Kidney (tissue), 14 donors: ENCODE results near the gene USP46. TPM values are rescaled to one million over a fixed set of nuclear protein-coding genes. Genes with fewer than 3 reads are reported as not detected.

Experiments
- DNase-seq, 5 donors: peaks; one replicate each; pipeline ENCODE4 v3.0.0-alpha.2; 2013 to 2020
- FAIRE-seq: peaks from 2 replicates; lab custom pipeline; 2012; peaks lifted over from hg19 to GRCh38; lab: Jason Lieb, UNC
- H3K27ac ChIP-seq, 2 donors: one replicate each; pipeline ENCODE4 v1.7.0; 2013; ENCODE audit warnings: low read depth in 2 of 2, low read length in 2 of 2, inconsistent platforms in 1 of 2
- H3K27me3 ChIP-seq: one replicate; pipeline ENCODE4 v1.7.1; 2013; ENCODE audit warnings: low read length, inconsistent platforms; ENCODE audit not compliant: control insufficient read depth, insufficient read depth
- H3K36me3 ChIP-seq, 3 donors: one replicate each; pipeline versions ENCODE4 v1.7.0 to v1.7.1; 2013; ENCODE audit warnings: low read length in 3 of 3, control low read depth in 1 of 3, inconsistent platforms in 1 of 3; ENCODE audit not compliant: insufficient read depth in 3 of 3, control insufficient read depth in 2 of 3
- H3K4me1 ChIP-seq, 3 donors: one replicate each; pipeline versions ENCODE4 v1.7.0 to v1.7.1; 2013; ENCODE audit warnings: low read length in 3 of 3, inconsistent platforms in 1 of 3, low read depth in 1 of 3; ENCODE audit not compliant: control insufficient read depth in 2 of 3, insufficient read depth in 2 of 3
- H3K4me3 ChIP-seq, 3 donors: one replicate each; pipeline versions ENCODE4 v1.7.0 to v1.8.1; 2013; ENCODE audit warnings: low read length in 3 of 3, control low read depth in 1 of 3, inconsistent platforms in 1 of 3
- H3K9ac ChIP-seq, 3 donors: one replicate each; pipeline versions ENCODE4 v1.7.0 to v1.7.1; 2013; ENCODE audit warnings: low read length in 3 of 3, control low read depth in 1 of 3, inconsistent platforms in 1 of 3
- H3K9me3 ChIP-seq, 3 donors: one replicate each; pipeline versions ENCODE4 v1.7.0 to v1.7.1; 2013; ENCODE audit warnings: low read length in 3 of 3, control low read depth in 1 of 3, inconsistent platforms in 1 of 3; ENCODE audit not compliant: control insufficient read depth in 2 of 3, insufficient read depth in 1 of 3
- CTCF ChIP-seq: IDR thresholded peaks from 3 replicates; pipeline ENCODE4 v1.5.1; 2012; ENCODE audit warnings: mild to moderate bottlenecking, moderate library complexity, borderline replicate concordance; ENCODE audit not compliant: insufficient read depth; ENCODE audit errors: extremely low read depth
- intact Hi-C: fragments of 100-400 bp; cut with DNase I; formaldehyde crosslinking; loops from one replicate; pipeline ENCODE4 v1.11.1; 2022
- polyA plus RNA-seq: library from polyadenylated mRNA; stranded (reverse); fragments of 350-450 nt; fragmentation: Illumina TruSeq; extraction: RNeasy Lipid Tissue Mini Kit (QIAGEN cat#74804); gene quantifications from one replicate; pipeline ENCODE4 v1.2.3, GENCODE V29; 2014; ENCODE audit warnings: low read depth, low replicate concordance; ENCODE audit not compliant: insufficient read depth
- total RNA-seq: library from RNA; stranded (reverse); fragmentation: NEBNext Ultra II Directional; extraction: Animal tissue kit (Norgen Biotek cat#: 25700); gene quantifications from one replicate; pipeline ENCODE4 v1.2.1, GENCODE V29; 2021
- donor health status: control.
- donor health status: control.
- donor health status: control.
- donor health status: control.
- donor health status: control.
- donor health status: DM: yes; HTN: yes; CAD: no.
- donor health status: Normal renal cell carcinoma (clear cell type).

The USP46 gene
- total and polyA plus RNA-seq, 2 donors from 2014 or later: 8.2 to 16.9 TPM

- no peak for FAIRE-seq
- peaks cover 0 to 11% (median 3%) of the 10 kb centered on the region in 3 donors for H3K4me1 ChIP-seq
- H3K27ac ChIP-seq: no peak overlapping the region
- no peak overlapping the region for H3K9ac ChIP-seq
- DNase-seq: no peak
- H3K36me3 ChIP-seq: peaks cover 0 to 6% (median 0%) of the 10 kb centered on the region in 3 donors
- no peaks in the 10 kb centered on the region for H3K27me3 ChIP-seq
- no peak for TF ChIP-seq CTCF
- H3K9me3 ChIP-seq: no peaks in the 10 kb centered on the region
- intact Hi-C loops: no loop called here
- H3K4me3 ChIP-seq: no peak overlapping the region
Measured at GRCh38 chr4:52646741-52647140, 12.4 kb downstream of the USP46 start.

- H3K9ac ChIP-seq: no peak overlapping the region
- H3K9me3 ChIP-seq: no peaks in the 10 kb centered on the region
- H3K27me3 ChIP-seq: no peaks in the 10 kb centered on the region
- no peak for FAIRE-seq
- peaks cover 0 to 6% (median 0%) of the 10 kb centered on the region in 3 donors for H3K36me3 ChIP-seq
- intact Hi-C loops: no loop called here
- no peak for DNase-seq
- no peak for TF ChIP-seq CTCF
- H3K4me1 ChIP-seq: peaks cover 0 to 11% (median 3%) of the 10 kb centered on the region in 3 donors
- H3K4me3 ChIP-seq: no peak overlapping the region
- H3K27ac ChIP-seq: no peak overlapping the region
Measured at GRCh38 chr4:52646096-52646495, 13.0 kb downstream of the USP46 start.

- DNase-seq: no peak
- Histone ChIP-seq H3K27ac (no peak overlapping the region), H3K9ac (no peak overlapping the region), H3K4me1 (peaks cover 0 to 11% (median 3%) of the 10 kb centered on the region in 3 donors), H3K27me3 (no peaks in the 10 kb centered on the region), H3K4me3 (no peak overlapping the region), H3K36me3 (peaks cover 0 to 6% (median 0%) of the 10 kb centered on the region in 3 donors), H3K9me3 (no peaks in the 10 kb centered on the region)
- no peak for FAIRE-seq
- intact Hi-C loops: no loop called here
- TF ChIP-seq CTCF: no peak
Measured at GRCh38 chr4:52645300-52645699, 13.8 kb downstream of the USP46 start.

GRCh38 chr4:52643785-52644244, 15.3 kb downstream of the USP46 start:
- no peak for FAIRE-seq
- H3K36me3 ChIP-seq: no peaks in the 10 kb centered on the region
- no peak overlapping the region for H3K4me3 ChIP-seq
- H3K9ac ChIP-seq: peak overlapping the region in 1 of 3 donors; percentile 34
- H3K27me3 ChIP-seq: no peaks in the 10 kb centered on the region
- H3K4me1 ChIP-seq: peaks cover 0 to 11% (median 3%) of the 10 kb centered on the region in 3 donors
- no peak for TF ChIP-seq CTCF
- peak in 3 of 5 donors; percentile 31 to 52 (median 33) for DNase-seq
- intact Hi-C loops: no loop called here
- no peaks in the 10 kb centered on the region for H3K9me3 ChIP-seq
- no peak overlapping the region for H3K27ac ChIP-seq
